Measurements from ENCODE around the gene SLC36A4.

DNA sequence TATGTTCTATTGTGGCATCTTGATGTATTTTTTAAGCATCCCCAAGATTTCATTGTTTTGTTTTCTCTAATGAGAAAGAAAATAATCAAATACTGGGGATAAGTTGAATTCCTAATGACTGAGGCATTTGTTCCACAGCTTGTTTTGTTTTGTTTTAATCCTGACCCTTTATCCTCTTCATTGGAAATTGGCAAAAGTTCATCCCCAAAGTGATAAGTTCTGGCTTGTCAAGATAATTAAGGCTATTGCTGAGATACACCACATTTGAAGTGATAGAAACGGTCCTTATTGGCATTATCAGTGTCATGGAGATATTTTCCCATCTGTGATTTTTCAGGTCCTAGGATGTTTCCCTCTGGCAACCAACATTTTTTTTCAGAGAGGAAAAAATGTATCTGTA, 65.0 kb downstream of the SLC36A4 start:
- TF ChIP-seq, protein P1, sequence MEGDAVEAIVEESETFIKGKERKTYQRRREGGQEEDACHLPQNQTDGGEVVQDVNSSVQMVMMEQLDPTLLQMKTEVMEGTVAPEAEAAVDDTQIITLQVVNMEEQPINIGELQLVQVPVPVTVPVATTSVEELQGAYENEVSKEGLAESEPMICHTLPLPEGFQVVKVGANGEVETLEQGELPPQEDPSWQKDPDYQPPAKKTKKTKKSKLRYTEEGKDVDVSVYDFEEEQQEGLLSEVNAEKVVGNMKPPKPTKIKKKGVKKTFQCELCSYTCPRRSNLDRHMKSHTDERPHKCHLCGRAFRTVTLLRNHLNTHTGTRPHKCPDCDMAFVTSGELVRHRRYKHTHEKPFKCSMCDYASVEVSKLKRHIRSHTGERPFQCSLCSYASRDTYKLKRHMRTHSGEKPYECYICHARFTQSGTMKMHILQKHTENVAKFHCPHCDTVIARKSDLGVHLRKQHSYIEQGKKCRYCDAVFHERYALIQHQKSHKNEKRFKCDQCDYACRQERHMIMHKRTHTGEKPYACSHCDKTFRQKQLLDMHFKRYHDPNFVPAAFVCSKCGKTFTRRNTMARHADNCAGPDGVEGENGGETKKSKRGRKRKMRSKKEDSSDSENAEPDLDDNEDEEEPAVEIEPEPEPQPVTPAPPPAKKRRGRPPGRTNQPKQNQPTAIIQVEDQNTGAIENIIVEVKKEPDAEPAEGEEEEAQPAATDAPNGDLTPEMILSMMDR (IDR thresholded peaks at IDR 0.05) = no peak
- TF ChIP-seq POLR2A (IDR thresholded peaks at IDR 0.05) = no peak

All from lower leg skin (tissue), 3 donors.